Pancreas (tissue), 10 donors: ENCODE results near the gene PLD1. TPM values are rescaled to one million over a fixed set of nuclear protein-coding genes. Genes with fewer than 3 reads are reported as not detected.

Experiments
- ATAC-seq, 4 donors: fragments of 200-7000 bp; cut with Tn5 transposase; one replicate each; pipeline versions ENCODE4 v1.8.0 to v1.9.1; 2020; ENCODE audit warnings: mild to moderate bottlenecking in 4 of 4, moderate library complexity in 4 of 4
- DNase-seq, 6 donors: peaks; one replicate each; pipeline ENCODE4 v3.0.0-alpha.2; 2020
- FAIRE-seq: peaks from 2 replicates; lab custom pipeline; 2012; peaks lifted over from hg19 to GRCh38; lab: Jason Lieb, UNC
- H3K27ac ChIP-seq, 4 donors: fragments of 200-600 bp; sonication (generic); 1 replicate in 3 of 4; 2 replicates in 1 of 4; pipeline versions ENCODE4 v1.5.0 to v1.8.0; 2020
- H3K27me3 ChIP-seq, 4 donors: fragments of 200-600 bp; one replicate each; pipeline ENCODE4 v1.8.0; 2021
- H3K36me3 ChIP-seq, 3 donors: fragments of 200-600 bp; sonication (generic) in 1 of 3; one replicate each; pipeline versions ENCODE4 v1.5.0 to v1.8.0; 2020 to 2021
- H3K4me1 ChIP-seq, 3 donors: fragments of 200-600 bp; one replicate each; pipeline ENCODE4 v1.8.0; 2021
- H3K4me3 ChIP-seq, 4 donors: fragments of 200-600 bp; sonication (generic) in 2 of 4; one replicate each; pipeline versions ENCODE4 v1.5.0 to v1.8.0; 2020 to 2021
- H3K9me3 ChIP-seq, 4 donors: fragments of 200-600 bp; one replicate each; pipeline ENCODE4 v1.8.0; 2021
- WGBS, 2 donors: extraction: QIAGEN DNeasy Blood & Tissue Kit; methylation state at CpG; one replicate each; pipeline ENCODE4 v1.1.7; 2013; 5-methylcytosine and 5-hydroxymethylcytosine counted together
- intact Hi-C, 3 donors: fragments of 100-400 bp; cut with DNase I; formaldehyde crosslinking; loops; one replicate each; pipeline versions ENCODE4 v1.11.1 to v1.14.2; 2022
- polyA plus RNA-seq, 2 donors: library from polyadenylated mRNA; stranded (reverse); fragments of 200-250 nt; gene quantifications; one replicate each; pipeline ENCODE4 v1.2.3, GENCODE V29; 2013
- total RNA-seq, 6 donors: library from RNA; stranded (reverse); fragmentation: NEBNext Ultra II Directional in 4 of 6; extraction: Animal tissue kit (Norgen Biotek cat#: 25700) in 4 of 6; gene quantifications; one replicate each; pipeline versions ENCODE4 v1.2.1 to v1.2.4, GENCODE V29; 2021 to 2023
- TF ChIP-seq, protein P1 (sequence below), 4 donors: fragments of 200-600 bp; sonication (generic) in 3 of 4; IDR thresholded peaks; one replicate each; pipeline versions ENCODE4 v1.5.0 to v1.8.0; 2021; ENCODE audit warnings: antibody characterized with exemption in 4 of 4
- donor health status: healthy with polysubstance abuse.
- donor health status: DM: no; HTN: no; CAD: no; lungs with moderate emphysema.
- donor health status: DM: no; HTN: no; CAD: no.
- donor health status: control.
- donor health status: control.
- donor health status: Bipolar disorder and iron deficiency.
- donor health status: DM: yes; HTN: yes; CAD: no.
- donor health status: DM: no; HTN: no; CAD: no.
- donor health status: DM: no; HTN: no; CAD: no.
- donor health status: DM: yes; HTN: yes; CAD: no.

PLD1 gene
- total and polyA plus RNA-seq, 8 donors: 14.7 to 62.1 (median 33.7) TPM

DNA sequence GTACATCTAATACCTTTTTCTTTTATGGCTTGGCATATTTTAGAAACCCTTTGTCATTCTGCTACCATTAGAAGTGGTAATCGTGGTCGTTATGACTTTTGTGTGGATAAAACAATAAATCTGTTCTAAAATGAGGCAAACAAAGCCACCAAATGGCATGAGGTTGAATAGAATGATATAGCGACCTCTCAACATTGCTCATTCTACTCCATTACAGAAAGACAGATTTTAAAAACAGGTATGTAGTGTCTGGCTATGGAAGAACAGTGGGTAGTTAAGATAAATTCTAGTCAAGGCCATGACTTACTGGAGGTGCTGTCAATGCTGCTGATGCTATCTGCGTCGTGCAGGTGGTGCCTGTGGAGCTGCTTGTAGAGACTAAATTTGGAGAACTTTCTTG is 123.2 kb downstream of the PLD1 start:
- Histone ChIP-seq H3K9me3 (no peaks in the 10 kb centered on the region), H3K4me1 (no peaks in the 10 kb centered on the region), H3K27me3 (no peaks in the 10 kb centered on the region), H3K27ac (no peak overlapping the region), H3K36me3 (peaks cover 0 to 7% (median 0%) of the 10 kb centered on the region in 3 donors), H3K4me3 (no peak overlapping the region)
- TF ChIP-seq, protein P1, sequence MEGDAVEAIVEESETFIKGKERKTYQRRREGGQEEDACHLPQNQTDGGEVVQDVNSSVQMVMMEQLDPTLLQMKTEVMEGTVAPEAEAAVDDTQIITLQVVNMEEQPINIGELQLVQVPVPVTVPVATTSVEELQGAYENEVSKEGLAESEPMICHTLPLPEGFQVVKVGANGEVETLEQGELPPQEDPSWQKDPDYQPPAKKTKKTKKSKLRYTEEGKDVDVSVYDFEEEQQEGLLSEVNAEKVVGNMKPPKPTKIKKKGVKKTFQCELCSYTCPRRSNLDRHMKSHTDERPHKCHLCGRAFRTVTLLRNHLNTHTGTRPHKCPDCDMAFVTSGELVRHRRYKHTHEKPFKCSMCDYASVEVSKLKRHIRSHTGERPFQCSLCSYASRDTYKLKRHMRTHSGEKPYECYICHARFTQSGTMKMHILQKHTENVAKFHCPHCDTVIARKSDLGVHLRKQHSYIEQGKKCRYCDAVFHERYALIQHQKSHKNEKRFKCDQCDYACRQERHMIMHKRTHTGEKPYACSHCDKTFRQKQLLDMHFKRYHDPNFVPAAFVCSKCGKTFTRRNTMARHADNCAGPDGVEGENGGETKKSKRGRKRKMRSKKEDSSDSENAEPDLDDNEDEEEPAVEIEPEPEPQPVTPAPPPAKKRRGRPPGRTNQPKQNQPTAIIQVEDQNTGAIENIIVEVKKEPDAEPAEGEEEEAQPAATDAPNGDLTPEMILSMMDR (IDR thresholded peaks at IDR 0.05): no peak
- FAIRE-seq (no peak), ATAC-seq (no peak), DNase-seq (no peak)
- WGBS, 2 donors: 79 to 88% methylated on average over 5 of the region's 5 CpGs
- intact Hi-C loops: no loop called here

GRCh38 chr3:171685116-171685895 is 125.0 kb downstream of the PLD1 start:
- H3K27ac ChIP-seq: no peak overlapping the region
- ATAC-seq: peak in 2 of 4 donors; percentile 44 to 54
- intact Hi-C loops: no loop called here
- DNase-seq: no peak
- no peaks in the 10 kb centered on the region for H3K9me3 ChIP-seq
- peaks cover 0 to 3% (median 0%) of the 10 kb centered on the region in 3 donors for H3K4me1 ChIP-seq
- WGBS, 2 donors: 69 to 70% methylated on average over 6 of the region's 6 CpGs
- TF ChIP-seq, protein P1 (IDR thresholded peaks at IDR 0.05): no peak
- no peaks in the 10 kb centered on the region for H3K27me3 ChIP-seq
- FAIRE-seq: no peak
- H3K4me3 ChIP-seq: no peak overlapping the region
- peaks cover 0 to 7% (median 0%) of the 10 kb centered on the region in 3 donors for H3K36me3 ChIP-seq

- FAIRE-seq: no peak
Observed at GRCh38 chr3:171684221-171684620, 126.1 kb downstream of the PLD1 start.

GRCh38 chr3:171682743-171683142 is 127.5 kb downstream of the PLD1 start:
- TF ChIP-seq, protein P1 (IDR thresholded peaks at IDR 0.05): no peak

More at GRCh38 chr3:171684221-171684620, 126.1 kb downstream of the PLD1 start:
- peaks cover 0 to 7% (median 0%) of the 10 kb centered on the region in 3 donors for H3K36me3 ChIP-seq
- no peak for ATAC-seq
- H3K27me3 ChIP-seq: no peaks in the 10 kb centered on the region
- H3K4me3 ChIP-seq: no peak overlapping the region
- TF ChIP-seq, protein P1 (IDR thresholded peaks at IDR 0.05): no peak
- DNase-seq: no peak
- 84 to 92% methylated on average over 2 of the region's 2 CpGs for WGBS, 2 donors
- no peaks in the 10 kb centered on the region for H3K9me3 ChIP-seq
- H3K4me1 ChIP-seq: peaks cover 0 to 11% (median 5%) of the 10 kb centered on the region in 3 donors
- intact Hi-C loops: no loop called here
- H3K27ac ChIP-seq: no peak overlapping the region

More at GRCh38 chr3:171682743-171683142, 127.5 kb downstream of the PLD1 start:
- DNase-seq (no peak), FAIRE-seq (no peak), ATAC-seq (no peak)
- peaks cover 0 to 13% (median 8%) of the 10 kb centered on the region in 3 donors for H3K4me1 ChIP-seq
- H3K27ac ChIP-seq: no peak overlapping the region
- 86 to 91% methylated on average over 3 of the region's 3 CpGs for WGBS, 2 donors
- H3K4me3 ChIP-seq: no peak overlapping the region
- no peaks in the 10 kb centered on the region for H3K9me3 ChIP-seq
- intact Hi-C loops: no loop called here
- H3K36me3 ChIP-seq: peaks cover 0 to 7% (median 0%) of the 10 kb centered on the region in 3 donors
- H3K27me3 ChIP-seq: no peaks in the 10 kb centered on the region
